Neural crest cell (in vitro differentiated cells): ENCODE data around the gene EEPD1. TPM values are rescaled to one million over a fixed set of nuclear protein-coding genes. Genes with fewer than 3 reads are reported as not detected.

Source experiments
- DNase-seq: peaks from one replicate; pipeline ENCODE4 v3.0.0; 2021; ENCODE audit warnings: low read depth, mixed read lengths, low spot score
- H3K27ac Mint-ChIP-seq: one replicate; pipeline ENCODE4 v1.8.0; 2021; ENCODE audit warnings: mild to moderate bottlenecking, mixed read lengths; ENCODE audit not compliant: unreplicated experiment
- H3K27me3 Mint-ChIP-seq: 2 replicates; pipeline ENCODE4 v1.8.0; 2021; ENCODE audit warnings: low read depth, mild to moderate bottlenecking, mixed read lengths
- H3K36me3 Mint-ChIP-seq: 2 replicates; pipeline ENCODE4 v1.8.0; 2021; ENCODE audit warnings: low read depth, mild to moderate bottlenecking, mixed read lengths
- H3K4me1 Mint-ChIP-seq: 2 replicates; pipeline ENCODE4 v1.8.0; 2021; ENCODE audit warnings: mixed read lengths
- H3K4me3 Mint-ChIP-seq: one replicate; pipeline ENCODE4 v1.8.0; 2021; ENCODE audit warnings: mild to moderate bottlenecking, mixed read lengths
- H3K9me3 Mint-ChIP-seq: 2 replicates; pipeline ENCODE4 v1.8.0; 2021; ENCODE audit warnings: mixed read lengths
- total RNA-seq: library from RNA; stranded (reverse); gene quantifications from 2 replicates; pipeline ENCODE4 v1.2.1, GENCODE V29; 2021
- TF ChIP-seq, protein P1 (sequence below): fragments of 200-600 bp; sonication (generic); conservative IDR thresholded peaks from 2 replicates; pipeline ENCODE4 v1.5.0; 2021; ENCODE audit warnings: antibody characterized with exemption, mild to moderate bottlenecking

Gene EEPD1
- total RNA-seq, 1 donor from 2014 or later = 5.5 TPM

DNA sequence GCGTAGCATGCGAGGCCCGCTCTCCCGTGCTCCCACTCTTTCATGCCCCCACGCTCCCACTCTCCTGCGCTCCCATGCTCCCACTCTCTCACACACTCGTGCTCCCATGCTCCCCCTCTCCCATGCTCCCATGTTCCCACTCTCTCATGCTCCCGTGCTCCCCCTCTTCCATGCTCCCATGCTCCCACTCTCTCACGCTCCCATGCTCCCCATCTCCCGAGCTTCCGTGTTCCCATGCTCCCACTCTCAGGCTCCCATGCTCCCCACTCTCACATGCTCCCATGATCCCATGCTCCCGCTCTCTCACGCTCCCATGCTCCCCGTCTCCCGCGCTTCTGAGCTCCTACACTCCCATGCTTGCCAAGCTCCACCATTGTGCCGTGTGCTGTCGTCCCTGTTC is 152.2 kb downstream of the EEPD1 start:
- Mint-ChIP-seq H3K27ac (no peak overlapping the region), H3K4me1 (peaks cover 33% of the 10 kb centered on the region), H3K36me3 (no peaks in the 10 kb centered on the region), H3K9me3 (no peaks in the 10 kb centered on the region), H3K4me3 (no peak overlapping the region), H3K27me3 (no peaks in the 10 kb centered on the region)
- TF ChIP-seq, protein P1, sequence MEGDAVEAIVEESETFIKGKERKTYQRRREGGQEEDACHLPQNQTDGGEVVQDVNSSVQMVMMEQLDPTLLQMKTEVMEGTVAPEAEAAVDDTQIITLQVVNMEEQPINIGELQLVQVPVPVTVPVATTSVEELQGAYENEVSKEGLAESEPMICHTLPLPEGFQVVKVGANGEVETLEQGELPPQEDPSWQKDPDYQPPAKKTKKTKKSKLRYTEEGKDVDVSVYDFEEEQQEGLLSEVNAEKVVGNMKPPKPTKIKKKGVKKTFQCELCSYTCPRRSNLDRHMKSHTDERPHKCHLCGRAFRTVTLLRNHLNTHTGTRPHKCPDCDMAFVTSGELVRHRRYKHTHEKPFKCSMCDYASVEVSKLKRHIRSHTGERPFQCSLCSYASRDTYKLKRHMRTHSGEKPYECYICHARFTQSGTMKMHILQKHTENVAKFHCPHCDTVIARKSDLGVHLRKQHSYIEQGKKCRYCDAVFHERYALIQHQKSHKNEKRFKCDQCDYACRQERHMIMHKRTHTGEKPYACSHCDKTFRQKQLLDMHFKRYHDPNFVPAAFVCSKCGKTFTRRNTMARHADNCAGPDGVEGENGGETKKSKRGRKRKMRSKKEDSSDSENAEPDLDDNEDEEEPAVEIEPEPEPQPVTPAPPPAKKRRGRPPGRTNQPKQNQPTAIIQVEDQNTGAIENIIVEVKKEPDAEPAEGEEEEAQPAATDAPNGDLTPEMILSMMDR = no peak
- no peak for DNase-seq

DNA sequence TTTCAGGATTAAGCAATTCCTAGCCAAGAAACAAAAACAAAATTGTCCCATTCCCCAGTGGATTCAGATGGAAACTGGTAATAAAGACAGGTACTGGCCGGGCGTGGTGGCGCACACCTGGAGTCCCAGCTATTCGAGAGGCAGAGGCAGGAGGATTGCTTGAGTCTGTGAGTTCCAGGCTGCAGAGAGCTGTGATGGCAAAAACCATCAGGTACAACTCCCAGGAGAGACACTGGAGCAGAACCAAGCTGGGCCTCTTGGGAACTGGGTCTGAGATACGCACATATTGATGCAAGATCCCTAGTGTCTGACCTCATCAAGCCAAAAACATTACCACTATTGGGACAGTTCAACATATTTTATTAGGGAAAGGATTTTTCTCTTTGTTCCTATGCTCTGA is 152.6 kb downstream of the EEPD1 start:
- Mint-ChIP-seq H3K27me3 (no peaks in the 10 kb centered on the region), H3K9me3 (no peaks in the 10 kb centered on the region), H3K4me1 (peaks cover 33% of the 10 kb centered on the region), H3K27ac (no peak overlapping the region), H3K4me3 (no peak overlapping the region), H3K36me3 (no peaks in the 10 kb centered on the region)
- TF ChIP-seq, protein P1 = no peak
- no peak for DNase-seq

DNA sequence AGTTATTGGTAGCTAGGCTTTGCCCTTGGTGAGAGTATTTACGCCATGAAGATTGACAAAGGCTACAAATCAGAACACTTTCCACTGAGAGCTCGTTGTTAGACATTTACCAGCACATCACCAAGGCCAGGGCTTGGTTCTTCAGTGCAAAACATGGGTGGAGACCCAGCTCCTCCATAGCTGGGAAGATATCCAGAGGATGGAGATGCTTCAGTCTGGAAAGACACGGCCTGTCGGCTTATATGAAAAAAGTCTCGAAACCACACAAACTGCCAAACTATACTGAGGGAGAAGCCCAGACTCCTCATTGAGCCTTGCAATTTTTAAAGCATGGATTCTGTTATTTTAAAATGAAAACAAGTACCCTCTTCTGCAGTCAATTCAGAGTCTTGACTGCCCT is 153.2 kb downstream of the EEPD1 start:
- Mint-ChIP-seq H3K4me3 (no peak overlapping the region), H3K9me3 (no peaks in the 10 kb centered on the region)
- no peak for DNase-seq

DNA sequence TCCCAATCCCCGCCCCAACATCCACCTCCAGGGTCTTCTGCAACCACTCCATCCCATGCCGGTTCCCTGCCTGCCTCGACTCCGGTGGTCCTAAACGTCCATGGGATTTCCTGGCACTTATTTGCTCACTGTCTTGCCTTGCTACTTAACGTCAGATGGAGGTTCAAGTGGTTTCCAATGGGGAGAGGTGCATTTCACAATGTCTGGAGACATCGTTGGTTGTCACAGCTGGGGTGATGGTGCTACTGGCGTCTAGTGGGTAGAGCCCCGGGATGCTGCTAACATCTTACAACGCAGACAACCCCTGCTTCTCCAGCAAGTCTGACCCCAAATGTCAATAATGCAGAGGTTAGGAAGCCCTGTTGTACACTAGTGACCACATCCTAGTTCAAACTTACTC is 153.7 kb downstream of the EEPD1 start:
- H3K4me1 Mint-ChIP-seq = peaks cover 28% of the 10 kb centered on the region
- H3K27me3 Mint-ChIP-seq = no peaks in the 10 kb centered on the region
- H3K36me3 Mint-ChIP-seq = no peaks in the 10 kb centered on the region
- no peak for DNase-seq
- no peak overlapping the region for H3K27ac Mint-ChIP-seq
- TF ChIP-seq, protein P1 = no peak
- no peaks in the 10 kb centered on the region for H3K9me3 Mint-ChIP-seq
- no peak overlapping the region for H3K4me3 Mint-ChIP-seq

More for the DNA sequence above, 153.2 kb downstream of the EEPD1 start:
- Mint-ChIP-seq H3K27ac (no peak overlapping the region), H3K36me3 (no peaks in the 10 kb centered on the region), H3K27me3 (no peaks in the 10 kb centered on the region), H3K4me1 (peaks cover 32% of the 10 kb centered on the region)
- TF ChIP-seq, protein P1 = no peak

DNA sequence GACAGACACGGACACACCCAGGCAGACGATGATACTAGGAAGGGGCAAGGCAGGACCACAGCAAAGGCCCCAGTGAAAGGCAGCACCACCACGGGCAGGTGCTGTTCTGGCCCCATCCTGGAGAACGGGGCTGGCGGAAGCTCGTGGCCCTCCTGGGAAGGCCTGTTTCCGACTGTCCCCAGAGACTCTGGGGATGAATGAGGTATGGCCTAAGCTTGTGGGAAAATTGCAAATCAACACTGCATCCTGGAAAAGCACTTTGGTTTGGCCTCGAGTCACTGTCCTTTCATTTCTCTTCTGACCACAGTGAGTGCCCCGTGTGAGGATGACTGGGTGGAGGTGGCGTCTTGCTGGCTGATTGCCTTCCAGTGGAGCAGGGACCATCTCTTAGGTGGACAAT is 155.0 kb downstream of the EEPD1 start:
- no peak overlapping the region for H3K27ac Mint-ChIP-seq
- H3K9me3 Mint-ChIP-seq = no peaks in the 10 kb centered on the region
- H3K36me3 Mint-ChIP-seq = no peaks in the 10 kb centered on the region

More for the DNA sequence above, 155.0 kb downstream of the EEPD1 start:
- no peaks in the 10 kb centered on the region for H3K27me3 Mint-ChIP-seq
- no peak for DNase-seq
- H3K4me3 Mint-ChIP-seq = no peak overlapping the region
- TF ChIP-seq, protein P1 = no peak
- H3K4me1 Mint-ChIP-seq = peaks cover 18% of the 10 kb centered on the region
